HG03460 (cell line): Measurements from ENCODE around the gene ABCD4.
A peak's percentile ranks its signal among the peaks of the same experiment; 100 is the strongest.

ENCODE experiments used
- ATAC-seq: cut with Tn5 transposase; IDR thresholded peaks from one replicate; pipeline ENCODE4 v1.9.1; 2021; ENCODE audit not compliant: unreplicated experiment

ABCD4 gene

GRCh38 chr14:74260525-74261233, 42.1 kb downstream of the ABCD4 start:
- no peak for ATAC-seq

- ATAC-seq, result no peak
Measured at GRCh38 chr14:74259513-74259912, 43.2 kb downstream of the ABCD4 start.

- ATAC-seq, result no peak
Measured at GRCh38 chr14:74258764-74259035, 44.0 kb downstream of the ABCD4 start.

- ATAC-seq, result no peak
Measured at GRCh38 chr14:74257941-74258763, 44.6 kb downstream of the ABCD4 start.

- ATAC-seq, result peak; percentile 71
Measured at GRCh38 chr14:74257078-74257940, 45.4 kb downstream of the ABCD4 start.

- ATAC-seq, result no peak
Measured at GRCh38 chr14:74255281-74255680, 47.5 kb downstream of the ABCD4 start.

GRCh38 chr14:74249433-74250375, 53.0 kb downstream of the ABCD4 start:
- ATAC-seq, result no peak

GRCh38 chr14:74248017-74248416, 54.7 kb downstream of the ABCD4 start:
- no peak for ATAC-seq

GRCh38 chr14:74246542-74246941, 56.2 kb downstream of the ABCD4 start:
- ATAC-seq, result no peak

GRCh38 chr14:74245292-74245691, 57.4 kb downstream of the ABCD4 start:
- ATAC-seq, result no peak

- ATAC-seq, result no peak
Measured at GRCh38 chr14:74244115-74244514, 58.6 kb downstream of the ABCD4 start.

- ATAC-seq, result no peak
Measured at GRCh38 chr14:74243051-74243450, 59.7 kb downstream of the ABCD4 start.

- ATAC-seq, result no peak
Measured at GRCh38 chr14:74242780-74243042, 60.0 kb downstream of the ABCD4 start.

GRCh38 chr14:74242021-74242779, 60.5 kb downstream of the ABCD4 start:
- no peak for ATAC-seq

- no peak for ATAC-seq
Measured at GRCh38 chr14:74241652-74242017, 61.1 kb downstream of the ABCD4 start.

- no peak for ATAC-seq
Measured at GRCh38 chr14:74240794-74241651, 61.7 kb downstream of the ABCD4 start.

GRCh38 chr14:74239848-74240793, 62.6 kb downstream of the ABCD4 start:
- ATAC-seq, result no peak
